Activated CD4-positive, alpha-beta T cell treated with anti-CD3 and anti-CD28 coated beads for 48 hours (primary cell): Measurements from ENCODE around the gene RELT.
A peak's percentile ranks its signal among the peaks of the same experiment; 100 is the strongest.

Experiments
- DNase-seq: peaks from one replicate; pipeline ENCODE4 v3.0.0-alpha.2; 2020

Gene RELT

GRCh38 chr11:73376160-73376802, at the start of gene RELT:
Gene RELT, plus strand, starts transcription at chr11:73376399. Its CDS starts 12,738 bp downstream, at chr11:73389137.
- DNase-seq: peak; percentile 94

GRCh38 chr11:73326929-73327811, 49.0 kb upstream of the RELT start:
- DNase-seq: no peak

- DNase-seq: no peak
These were observed 48.3 kb upstream of the RELT start for GRCh38 chr11:73327812-73328364.

GRCh38 chr11:73330569-73331093, 45.6 kb upstream of the RELT start:
- no peak for DNase-seq

- DNase-seq: no peak
These were observed 44.9 kb upstream of the RELT start for GRCh38 chr11:73331138-73331916.

GRCh38 chr11:73333173-73333572, 43.0 kb upstream of the RELT start:
- no peak for DNase-seq

- DNase-seq: no peak
These were observed 42.4 kb upstream of the RELT start for GRCh38 chr11:73333640-73334383.

GRCh38 chr11:73334384-73335203, 41.6 kb upstream of the RELT start:
- DNase-seq: no peak

GRCh38 chr11:73335204-73335923, 40.8 kb upstream of the RELT start:
- DNase-seq: peak; percentile 86

- no peak for DNase-seq
These were observed 38.4 kb upstream of the RELT start for GRCh38 chr11:73337846-73338245.

- DNase-seq: no peak
These were observed 37.9 kb upstream of the RELT start for GRCh38 chr11:73338279-73338678.

GRCh38 chr11:73340164-73340563, 36.0 kb upstream of the RELT start:
- peak; percentile 16 for DNase-seq

GRCh38 chr11:73342633-73343032, 33.6 kb upstream of the RELT start:
- no peak for DNase-seq

- no peak for DNase-seq
These were observed 32.9 kb upstream of the RELT start for GRCh38 chr11:73343076-73343873.

GRCh38 chr11:73344191-73344607, 32.0 kb upstream of the RELT start:
- DNase-seq: no peak

GRCh38 chr11:73345481-73346160, 30.6 kb upstream of the RELT start:
- no peak for DNase-seq

- DNase-seq: no peak
These were observed 29.8 kb upstream of the RELT start for GRCh38 chr11:73346186-73346935.

GRCh38 chr11:73347067-73347466, 29.1 kb upstream of the RELT start:
- no peak for DNase-seq
